Keratinocyte (primary cell): ENCODE results near the gene TRAF2. TPM values are rescaled to one million over a fixed set of nuclear protein-coding genes. Genes with fewer than 3 reads are reported as not detected.
A peak's percentile ranks its signal among the peaks of the same experiment; 100 is the strongest.
"Not testable (repeated sequence)": the region's sequence is repeated elsewhere in the genome, so short reads cannot be mapped to it uniquely, and the experiment has no call there.

Source experiments
- DNase-seq: peaks from one replicate; pipeline ENCODE4 v3.0.0-alpha.2; 2011; ENCODE audit warnings: low read depth, missing footprints, low spot score
- FAIRE-seq: peaks from 2 replicates; lab custom pipeline; 2011; peaks lifted over from hg19 to GRCh38; lab: Jason Lieb, UNC
- H2AFZ ChIP-seq: 2 replicates; pipeline ENCODE4 v1.6.0; 2012; ENCODE audit warnings: low read length, control low read depth, inconsistent platforms; ENCODE audit not compliant: control insufficient read depth
- H3K27ac ChIP-seq: 2 replicates; pipeline ENCODE4 v1.5.1; 2011; ENCODE audit warnings: low read length; ENCODE audit not compliant: control insufficient read depth, insufficient read depth
- H3K27me3 ChIP-seq: 3 replicates; pipeline ENCODE4 v1.6.0; 2011; ENCODE audit warnings: low read length; ENCODE audit not compliant: control insufficient read depth, insufficient read depth; ENCODE audit errors: extremely low read depth
- H3K36me3 ChIP-seq, 2 experiments: 2 replicates in 1 of 2; 3 replicates in 1 of 2; pipeline ENCODE4 v1.5.1; 2011; ENCODE audit warnings: low read length in 2 of 2, mild to moderate bottlenecking in 1 of 2; ENCODE audit not compliant: control insufficient read depth in 2 of 2, insufficient read depth in 2 of 2; ENCODE audit errors: extremely low read depth in 1 of 2
- H3K4me1 ChIP-seq: 3 replicates; pipeline ENCODE4 v1.5.1; 2011; ENCODE audit warnings: low read length; ENCODE audit not compliant: control insufficient read depth, insufficient read depth; ENCODE audit errors: extremely low read depth
- H3K4me2 ChIP-seq: 3 replicates; pipeline ENCODE4 v1.6.0; 2011; ENCODE audit warnings: low read depth, low read length; ENCODE audit not compliant: control insufficient read depth, insufficient read depth; ENCODE audit errors: extremely low read depth
- H3K4me3 ChIP-seq, 3 experiments: fragments of 200-600 bp in 1 of 3; sonication (generic) in 1 of 3; 2 replicates in 2 of 3; 3 replicates in 1 of 3; pipeline ENCODE4 v1.5.1; 2011 to 2016; ENCODE audit warnings: low read length in 3 of 3, mild to moderate bottlenecking in 3 of 3, control low read depth in 2 of 3, inconsistent platforms in 1 of 3, low read depth in 1 of 3, mixed read lengths in 1 of 3, mixed run types in 1 of 3, moderate library complexity in 1 of 3; ENCODE audit not compliant: control insufficient read depth in 2 of 3, insufficient read depth in 2 of 3; ENCODE audit errors: extremely low read depth in 1 of 3
- H3K79me2 ChIP-seq: 2 replicates; pipeline ENCODE4 v1.6.0; 2012; ENCODE audit warnings: low read length; ENCODE audit not compliant: control insufficient read depth, insufficient read depth
- H3K9ac ChIP-seq: 3 replicates; pipeline ENCODE4 v1.6.0; 2011; ENCODE audit warnings: low read length; ENCODE audit not compliant: control insufficient read depth, insufficient read depth; ENCODE audit errors: extremely low read depth
- H3K9me1 ChIP-seq: 3 replicates; pipeline ENCODE4 v1.6.0; 2011; ENCODE audit warnings: low read length; ENCODE audit not compliant: control insufficient read depth, insufficient read depth; ENCODE audit errors: extremely low read depth
- H3K9me3 ChIP-seq: 2 replicates; pipeline ENCODE4 v1.5.1; 2012; ENCODE audit warnings: low read depth, low read length; ENCODE audit not compliant: control insufficient read depth
- H4K20me1 ChIP-seq: 3 replicates; pipeline ENCODE4 v1.6.0; 2011; ENCODE audit warnings: low read length; ENCODE audit not compliant: control insufficient read depth, insufficient read depth; ENCODE audit errors: extremely low read depth
- CTCF ChIP-seq, 3 experiments: IDR thresholded peaks in 1 of 3; conservative IDR thresholded peaks in 1 of 3; optimal IDR thresholded peaks in 1 of 3; 2 replicates in 2 of 3; 3 replicates in 1 of 3; pipeline versions ENCODE3 to v1.5.1; 2011; ENCODE audit warnings: low read length in 3 of 3, mild to moderate bottlenecking in 3 of 3, moderate library complexity in 2 of 3, control low read depth in 1 of 3, inconsistent platforms in 1 of 3; ENCODE audit not compliant: insufficient read depth in 2 of 3; ENCODE audit errors: extremely low read depth in 1 of 3
- EZH2 ChIP-seq: IDR thresholded peaks from one replicate; pipeline ENCODE4 v1.6.1; 2012; ENCODE audit warnings: inconsistent platforms, mild to moderate bottlenecking, low read length, moderate library complexity
- dilution Hi-C: fragments of 300-500 bp; cut with MboI; formaldehyde crosslinking; loops from one replicate; pipeline ENCODE4 v1.7.0; 2020; ENCODE audit warnings: low sequenced_read_pairs; ENCODE audit not compliant: extremely low pct_ligation_motif_present
- polyA plus RNA-seq, 5 experiments: library from polyadenylated mRNA; depleted of rRNA in 3 of 5; stranded (reverse) in 3 of 5; stranded (forward) in 1 of 5; unstranded in 1 of 5; fragments of >200 nt; gene quantifications; 1 replicate in 1 of 5; 2 replicates in 3 of 5; 3 replicates in 1 of 5; pipeline versions ENCODE4 v1.2.1 to v1.2.3, GENCODE V29; 2011 to 2012; ENCODE audit warnings: missing spikeins in 2 of 5, low read depth in 1 of 5, low replicate concordance in 1 of 5

TRAF2 gene
- polyA plus RNA-seq, 1 donor (not counting 4 experiments of a cell fraction or from before 2014, with no cell fraction given), result 9.9 TPM

- no peak overlapping the region for H2AFZ ChIP-seq
- peaks cover 9% of the 10 kb centered on the region for H3K4me1 ChIP-seq
- dilution Hi-C loops, result no loop called here
- TF ChIP-seq CTCF (optimal IDR thresholded peaks at IDR 0.05 in 1 of 3, IDR thresholded peaks at IDR 0.05 in 1 of 3, conservative IDR thresholded peaks at IDR 0.05 in 1 of 3; ENCODE audit: extremely low read depth in 1 of 3, insufficient read depth in 2 of 3, low read length in 3 of 3), result no peak
- TF ChIP-seq EZH2, result no peak
- H3K27me3 ChIP-seq, result peaks cover 13% of the 10 kb centered on the region
- H3K9me1 ChIP-seq, result no peaks in the 10 kb centered on the region
- no peak for FAIRE-seq
- no peaks in the 10 kb centered on the region for H3K9me3 ChIP-seq
- no peaks in the 10 kb centered on the region for H3K79me2 ChIP-seq
- H4K20me1 ChIP-seq, result no peaks in the 10 kb centered on the region
- H3K4me2 ChIP-seq, result no peak overlapping the region
- H3K36me3 ChIP-seq, result peaks cover 0 to 11% of the 10 kb centered on the region in 2 experiments
- H3K4me3 ChIP-seq, result no peak overlapping the region
- no peak for DNase-seq
- H3K27ac ChIP-seq, result no peak overlapping the region
- no peak overlapping the region for H3K9ac ChIP-seq
These were observed 46.0 kb upstream of the TRAF2 start for GRCh38 chr9:136840140-136840876.

- no peak overlapping the region for H3K27ac ChIP-seq
- no peak overlapping the region for H3K4me2 ChIP-seq
- peaks cover 9% of the 10 kb centered on the region for H3K4me1 ChIP-seq
These were observed 45.3 kb upstream of the TRAF2 start for GRCh38 chr9:136840877-136841645.

GRCh38 chr9:136841646-136842379 is 44.5 kb upstream of the TRAF2 start:
- H3K9me1 ChIP-seq, H3K4me3 ChIP-seq, dilution Hi-C loops, H3K9me3 ChIP-seq, H3K4me1 ChIP-seq, H3K79me2 ChIP-seq, H3K36me3 ChIP-seq, H3K27ac ChIP-seq, DNase-seq, H2AFZ ChIP-seq, H3K9ac ChIP-seq, H4K20me1 ChIP-seq, FAIRE-seq: not testable (repeated sequence)
- H3K27me3 ChIP-seq, result peaks cover 28% of the 10 kb centered on the region
- H3K4me2 ChIP-seq, result peak overlapping the region; percentile 70

More at GRCh38 chr9:136840877-136841645, 45.3 kb upstream of the TRAF2 start:
- no peak overlapping the region for H3K9ac ChIP-seq
- H2AFZ ChIP-seq, result no peak overlapping the region
- H3K79me2 ChIP-seq, result no peaks in the 10 kb centered on the region
- TF ChIP-seq CTCF (optimal IDR thresholded peaks at IDR 0.05 in 1 of 3, IDR thresholded peaks at IDR 0.05 in 1 of 3, conservative IDR thresholded peaks at IDR 0.05 in 1 of 3; ENCODE audit: extremely low read depth in 1 of 3, insufficient read depth in 2 of 3, low read length in 3 of 3), result no peak
- TF ChIP-seq EZH2, result no peak
- no peaks in the 10 kb centered on the region for H4K20me1 ChIP-seq
- H3K9me3 ChIP-seq, result no peaks in the 10 kb centered on the region
- dilution Hi-C loops, result no loop called here
- H3K4me3 ChIP-seq, result no peak overlapping the region
- H3K9me1 ChIP-seq, result no peaks in the 10 kb centered on the region
- DNase-seq (no peak), FAIRE-seq (no peak)
- peaks cover 0 to 9% of the 10 kb centered on the region in 2 experiments for H3K36me3 ChIP-seq
- H3K27me3 ChIP-seq, result peaks cover 21% of the 10 kb centered on the region
